Measurements from ENCODE around the gene POM121C.
"Not testable (repeated sequence)": the region's sequence is repeated elsewhere in the genome, so short reads cannot be mapped to it uniquely, and the experiment has no call there.

The POM121C gene

GRCh38 chr7:75485979-75486643 is at the start of gene POM121C:
POM121C (minus strand) TSS chr7:75486299; CDS start chr7:75441496, 44,803 bp downstream.
- DNase-seq, result peak; percentile 58 to 80

- no peak for DNase-seq
Observed at GRCh38 chr7:75534727-75535307, 48.7 kb upstream of the POM121C start.

- DNase-seq, result no peak
Observed at GRCh38 chr7:75533926-75534325, 47.8 kb upstream of the POM121C start.

GRCh38 chr7:75532639-75533038 is 46.5 kb upstream of the POM121C start:
- no peak for DNase-seq

- no peak for DNase-seq
Observed at GRCh38 chr7:75531359-75531821, 45.3 kb upstream of the POM121C start.

GRCh38 chr7:75527224-75527722 is 41.2 kb upstream of the POM121C start:
- not testable (repeated sequence) for DNase-seq

GRCh38 chr7:75521727-75522126 is 35.6 kb upstream of the POM121C start:
- not testable (repeated sequence) for DNase-seq

GRCh38 chr7:75518842-75519241 is 32.7 kb upstream of the POM121C start:
- not testable (repeated sequence) for DNase-seq

GRCh38 chr7:75509033-75509432 is 22.9 kb upstream of the POM121C start:
- not testable (repeated sequence) for DNase-seq

GRCh38 chr7:75492020-75492419 is 5.9 kb upstream of the POM121C start, which contains the start of gene SPDYE5:
SPDYE5 (plus strand) TSS chr7:75492320; CDS start chr7:75494048, 1,728 bp downstream.
- not testable (repeated sequence) for DNase-seq

GRCh38 chr7:75485355-75485978 is 632 bp downstream of the POM121C start:
- DNase-seq, result not testable (repeated sequence)

- not testable (repeated sequence) for DNase-seq
Observed at GRCh38 chr7:75480313-75480712, 5.8 kb downstream of the POM121C start.

GRCh38 chr7:75477457-75477856 is 8.6 kb downstream of the POM121C start:
- not testable (repeated sequence) for DNase-seq

GRCh38 chr7:75470166-75470565 is 15.9 kb downstream of the POM121C start:
- DNase-seq, result not testable (repeated sequence)

GRCh38 chr7:75460541-75460940 is 25.6 kb downstream of the POM121C start:
- DNase-seq, result not testable (repeated sequence)

GRCh38 chr7:75458034-75458433 is 28.1 kb downstream of the POM121C start:
- DNase-seq, result not testable (repeated sequence)

GRCh38 chr7:75456403-75456802 is 29.7 kb downstream of the POM121C start:
- not testable (repeated sequence) for DNase-seq

GRCh38 chr7:75452494-75452955 is 33.6 kb downstream of the POM121C start:
- DNase-seq, result not testable (repeated sequence)

GRCh38 chr7:75449946-75450345 is 36.2 kb downstream of the POM121C start:
- not testable (repeated sequence) for DNase-seq

GRCh38 chr7:75442465-75443111 is 43.5 kb downstream of the POM121C start:
- not testable (repeated sequence) for DNase-seq

GRCh38 chr7:75442101-75442464 is 44.0 kb downstream of the POM121C start:
- DNase-seq, result not testable (repeated sequence)

- not testable (repeated sequence) for DNase-seq
Observed at GRCh38 chr7:75439000-75439399, 47.1 kb downstream of the POM121C start.

GRCh38 chr7:75423481-75423880 is 62.6 kb downstream of the POM121C start:
- not testable (repeated sequence) for DNase-seq
